Mammary epithelial cell (primary cell): ENCODE measurements around the gene MKI67.

Experiments used
- EZH2 ChIP-seq: IDR thresholded peaks from 2 replicates; pipeline ENCODE4 v1.6.1; 2012; ENCODE audit warnings: low read length, inconsistent platforms, borderline replicate concordance
- TF ChIP-seq, protein P1 (sequence below), 2 donors: IDR thresholded peaks in 1 of 2; conservative IDR thresholded peaks in 1 of 2; 2 replicates each; pipeline ENCODE4 v1.5.1; 2011 to 2012; ENCODE audit warnings: inconsistent platforms in 2 of 2, low read length in 2 of 2, mild to moderate bottlenecking in 2 of 2, control low read depth in 1 of 2, low read depth in 1 of 2; ENCODE audit not compliant: insufficient read depth in 1 of 2; ENCODE audit errors: extremely low read depth in 1 of 2

- TF ChIP-seq, protein P1, sequence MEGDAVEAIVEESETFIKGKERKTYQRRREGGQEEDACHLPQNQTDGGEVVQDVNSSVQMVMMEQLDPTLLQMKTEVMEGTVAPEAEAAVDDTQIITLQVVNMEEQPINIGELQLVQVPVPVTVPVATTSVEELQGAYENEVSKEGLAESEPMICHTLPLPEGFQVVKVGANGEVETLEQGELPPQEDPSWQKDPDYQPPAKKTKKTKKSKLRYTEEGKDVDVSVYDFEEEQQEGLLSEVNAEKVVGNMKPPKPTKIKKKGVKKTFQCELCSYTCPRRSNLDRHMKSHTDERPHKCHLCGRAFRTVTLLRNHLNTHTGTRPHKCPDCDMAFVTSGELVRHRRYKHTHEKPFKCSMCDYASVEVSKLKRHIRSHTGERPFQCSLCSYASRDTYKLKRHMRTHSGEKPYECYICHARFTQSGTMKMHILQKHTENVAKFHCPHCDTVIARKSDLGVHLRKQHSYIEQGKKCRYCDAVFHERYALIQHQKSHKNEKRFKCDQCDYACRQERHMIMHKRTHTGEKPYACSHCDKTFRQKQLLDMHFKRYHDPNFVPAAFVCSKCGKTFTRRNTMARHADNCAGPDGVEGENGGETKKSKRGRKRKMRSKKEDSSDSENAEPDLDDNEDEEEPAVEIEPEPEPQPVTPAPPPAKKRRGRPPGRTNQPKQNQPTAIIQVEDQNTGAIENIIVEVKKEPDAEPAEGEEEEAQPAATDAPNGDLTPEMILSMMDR (conservative IDR thresholded peaks at IDR 0.05 in 1 of 2, IDR thresholded peaks at IDR 0.05 in 1 of 2; ENCODE audit: extremely low read depth in 1 of 2, insufficient read depth in 1 of 2, low read depth in 1 of 2, low read length in 2 of 2) = no peak
- TF ChIP-seq EZH2 = no peak
Measured at GRCh38 chr10:128160297-128160711, 34.1 kb upstream of the MKI67 start.
